ENCODE results near the gene SERPINA10.

Gene SERPINA10

DNA sequence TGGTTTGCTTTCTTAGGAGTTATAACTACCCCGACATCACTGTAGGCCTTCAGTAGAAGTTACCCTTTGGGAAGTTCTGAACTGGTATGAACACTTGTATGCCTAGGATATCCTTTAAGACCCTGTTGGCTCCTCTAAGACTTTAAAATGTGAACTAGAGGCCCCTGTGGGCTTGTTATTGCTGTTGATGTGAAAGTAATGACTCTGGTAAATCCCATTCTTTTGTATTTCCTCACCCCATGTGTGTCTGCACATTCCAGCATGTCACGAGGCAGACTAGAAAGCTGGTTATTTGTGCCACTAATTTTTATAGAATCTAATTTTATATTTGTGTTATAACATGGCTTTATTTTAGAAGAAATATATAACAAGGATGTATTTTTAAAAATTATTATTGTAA, 48.9 kb downstream of the SERPINA10 start:
- no peak for DNase-seq (ENCODE audit: insufficient read length, low spot score)
- no peak for FAIRE-seq
- TF ChIP-seq, protein P1, sequence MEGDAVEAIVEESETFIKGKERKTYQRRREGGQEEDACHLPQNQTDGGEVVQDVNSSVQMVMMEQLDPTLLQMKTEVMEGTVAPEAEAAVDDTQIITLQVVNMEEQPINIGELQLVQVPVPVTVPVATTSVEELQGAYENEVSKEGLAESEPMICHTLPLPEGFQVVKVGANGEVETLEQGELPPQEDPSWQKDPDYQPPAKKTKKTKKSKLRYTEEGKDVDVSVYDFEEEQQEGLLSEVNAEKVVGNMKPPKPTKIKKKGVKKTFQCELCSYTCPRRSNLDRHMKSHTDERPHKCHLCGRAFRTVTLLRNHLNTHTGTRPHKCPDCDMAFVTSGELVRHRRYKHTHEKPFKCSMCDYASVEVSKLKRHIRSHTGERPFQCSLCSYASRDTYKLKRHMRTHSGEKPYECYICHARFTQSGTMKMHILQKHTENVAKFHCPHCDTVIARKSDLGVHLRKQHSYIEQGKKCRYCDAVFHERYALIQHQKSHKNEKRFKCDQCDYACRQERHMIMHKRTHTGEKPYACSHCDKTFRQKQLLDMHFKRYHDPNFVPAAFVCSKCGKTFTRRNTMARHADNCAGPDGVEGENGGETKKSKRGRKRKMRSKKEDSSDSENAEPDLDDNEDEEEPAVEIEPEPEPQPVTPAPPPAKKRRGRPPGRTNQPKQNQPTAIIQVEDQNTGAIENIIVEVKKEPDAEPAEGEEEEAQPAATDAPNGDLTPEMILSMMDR (IDR thresholded peaks at IDR 0.05; ENCODE audit: insufficient read depth, missing control alignments): no peak

DNA sequence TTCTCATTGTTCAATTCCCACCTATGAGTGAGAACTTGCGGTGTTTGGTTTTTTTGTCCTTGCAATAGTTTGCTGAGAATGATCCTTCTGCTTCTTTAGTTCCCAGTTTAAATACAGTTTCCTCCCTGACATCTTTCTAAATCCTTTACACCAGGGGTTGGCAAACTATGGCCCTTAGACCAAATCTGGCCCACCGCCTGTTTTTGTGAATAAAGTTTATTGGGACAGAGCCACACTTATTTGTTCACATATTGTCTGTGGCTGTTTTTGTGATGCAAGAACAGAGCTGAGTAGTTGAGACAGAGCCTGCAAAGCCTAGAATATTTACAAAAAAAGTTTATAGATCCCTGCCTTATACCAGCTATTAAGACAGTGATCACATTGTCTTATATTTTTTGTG, 53.7 kb downstream of the SERPINA10 start:
- no peak for FAIRE-seq
- DNase-seq (ENCODE audit: insufficient read length, low spot score): no peak
- TF ChIP-seq, protein P1 (IDR thresholded peaks at IDR 0.05; ENCODE audit: insufficient read depth, missing control alignments): no peak

DNA sequence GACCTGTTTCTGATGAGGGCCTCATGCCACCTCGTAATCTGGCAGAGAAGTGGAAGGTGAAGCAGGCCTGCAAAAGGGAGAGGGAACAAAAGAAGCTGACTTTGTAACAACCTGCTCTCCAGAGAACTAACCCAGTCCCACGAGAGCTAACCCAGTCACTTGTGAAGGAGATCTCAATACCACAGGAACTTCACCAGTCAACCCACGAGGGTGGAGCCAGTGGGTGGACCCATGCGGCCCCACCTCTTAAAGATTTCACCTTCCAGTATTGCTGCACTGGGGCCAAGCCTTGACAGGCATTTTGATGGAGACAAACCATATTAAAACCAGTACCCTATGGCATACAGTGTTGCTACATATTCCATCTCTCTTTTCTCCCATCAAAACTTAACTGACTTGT, 55.1 kb downstream of the SERPINA10 start:
- DNase-seq (ENCODE audit: insufficient read length, low spot score): no peak
- TF ChIP-seq, protein P1 (IDR thresholded peaks at IDR 0.05; ENCODE audit: insufficient read depth, missing control alignments): no peak
- FAIRE-seq: no peak

DNA sequence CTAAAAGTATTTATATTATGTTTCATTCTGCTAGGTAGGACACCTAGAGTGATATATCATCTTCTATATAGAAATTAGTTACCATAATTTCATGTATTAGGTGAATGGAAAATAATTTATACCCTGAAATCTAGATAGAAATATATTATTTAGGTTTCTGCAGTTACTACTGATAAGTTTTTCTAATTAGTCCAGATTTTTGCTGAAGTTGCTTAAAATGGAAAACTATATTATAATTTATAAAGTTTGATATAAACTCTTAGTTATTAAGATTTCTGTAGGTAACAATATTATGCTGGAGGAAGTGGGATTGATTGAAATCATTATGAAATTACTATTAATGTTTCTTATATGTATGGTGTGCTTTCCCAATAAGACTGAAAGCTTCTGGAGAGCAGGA, 56.0 kb downstream of the SERPINA10 start:
- no peak for FAIRE-seq
- no peak for DNase-seq (ENCODE audit: insufficient read length, low spot score)
- TF ChIP-seq, protein P1 (IDR thresholded peaks at IDR 0.05; ENCODE audit: insufficient read depth, missing control alignments): no peak
